Memory B cell (primary cell): ENCODE measurements around the gene NEDD4L.

Experiments
- ATAC-seq: fragments of 150-1000 bp; cut with Tn5 transposase; 2 replicates; pipeline ENCODE4 v1.10.0; 2021; ENCODE audit warnings: low read depth, mild to moderate bottlenecking, moderate library complexity
- DNase-seq, 2 donors: peaks; one replicate each; pipeline ENCODE4 v3.0.0; 2022; ENCODE audit warnings: low spot score in 2 of 2
- H3K27ac Mint-ChIP-seq: one replicate; pipeline ENCODE4 v1.8.0; 2022; ENCODE audit warnings: mild to moderate bottlenecking, moderate library complexity, mixed read lengths
- H3K27me3 Mint-ChIP-seq: one replicate; pipeline ENCODE4 v1.8.0; 2022; ENCODE audit warnings: mixed read lengths
- H3K36me3 Mint-ChIP-seq: one replicate; pipeline ENCODE4 v1.8.0; 2022; ENCODE audit warnings: mild to moderate bottlenecking, mixed read lengths
- H3K4me1 Mint-ChIP-seq: one replicate; pipeline ENCODE4 v1.8.0; 2022; ENCODE audit warnings: mixed read lengths
- H3K4me3 Mint-ChIP-seq: one replicate; pipeline ENCODE4 v1.8.0; 2022; ENCODE audit warnings: mild to moderate bottlenecking, moderate library complexity, mixed read lengths
- H3K9me3 Mint-ChIP-seq: one replicate; pipeline ENCODE4 v1.8.0; 2022; ENCODE audit warnings: mixed read lengths

Gene NEDD4L

GRCh38 chr18:58117786-58118403 is 73.9 kb downstream of the NEDD4L start:
- Mint-ChIP-seq H3K4me3 (no peak overlapping the region), H3K36me3 (no peaks in the 10 kb centered on the region), H3K27ac (no peak overlapping the region), H3K27me3 (no peaks in the 10 kb centered on the region), H3K4me1 (peaks cover 10% of the 10 kb centered on the region), H3K9me3 (no peaks in the 10 kb centered on the region)
- ATAC-seq (no peak), DNase-seq (no peak)

- Mint-ChIP-seq H3K27ac (no peak overlapping the region), H3K27me3 (no peaks in the 10 kb centered on the region), H3K4me3 (no peak overlapping the region), H3K4me1 (peaks cover 4% of the 10 kb centered on the region), H3K36me3 (no peaks in the 10 kb centered on the region), H3K9me3 (no peaks in the 10 kb centered on the region)
- DNase-seq (no peak), ATAC-seq (no peak)
These were observed 74.5 kb downstream of the NEDD4L start for GRCh38 chr18:58118536-58118935.

- no peaks in the 10 kb centered on the region for H3K27me3 Mint-ChIP-seq
- no peak for ATAC-seq
- peaks cover 6% of the 10 kb centered on the region for H3K4me1 Mint-ChIP-seq
- no peak overlapping the region for H3K4me3 Mint-ChIP-seq
- no peaks in the 10 kb centered on the region for H3K36me3 Mint-ChIP-seq
- no peak overlapping the region for H3K27ac Mint-ChIP-seq
- no peak for DNase-seq
- H3K9me3 Mint-ChIP-seq, result no peaks in the 10 kb centered on the region
These were observed 75.8 kb downstream of the NEDD4L start for GRCh38 chr18:58119819-58120218.

GRCh38 chr18:58124475-58124874 is 80.4 kb downstream of the NEDD4L start:
- Mint-ChIP-seq H3K27me3 (no peaks in the 10 kb centered on the region), H3K4me3 (no peak overlapping the region), H3K27ac (no peak overlapping the region), H3K9me3 (no peaks in the 10 kb centered on the region), H3K36me3 (peaks cover 1% of the 10 kb centered on the region), H3K4me1 (peaks cover 3% of the 10 kb centered on the region)
- ATAC-seq (no peak), DNase-seq (no peak)

GRCh38 chr18:58125183-58125582 is 81.2 kb downstream of the NEDD4L start:
- H3K27ac Mint-ChIP-seq, result peak overlapping the region; percentile 72
- H3K27me3 Mint-ChIP-seq, result no peaks in the 10 kb centered on the region
- H3K36me3 Mint-ChIP-seq, result peaks cover 1% of the 10 kb centered on the region
- H3K4me1 Mint-ChIP-seq, result peaks cover 3% of the 10 kb centered on the region
- DNase-seq, result no peak
- no peaks in the 10 kb centered on the region for H3K9me3 Mint-ChIP-seq
- no peak overlapping the region for H3K4me3 Mint-ChIP-seq
- no peak for ATAC-seq

GRCh38 chr18:58125756-58126155 is 81.7 kb downstream of the NEDD4L start:
- peak overlapping the region; percentile 72 for H3K27ac Mint-ChIP-seq
- no peak for DNase-seq
- H3K4me3 Mint-ChIP-seq, result no peak overlapping the region
- H3K4me1 Mint-ChIP-seq, result peaks cover 3% of the 10 kb centered on the region
- H3K27me3 Mint-ChIP-seq, result no peaks in the 10 kb centered on the region
- peaks cover 1% of the 10 kb centered on the region for H3K36me3 Mint-ChIP-seq
- ATAC-seq, result no peak
- H3K9me3 Mint-ChIP-seq, result no peaks in the 10 kb centered on the region

GRCh38 chr18:58128381-58129374 is 84.7 kb downstream of the NEDD4L start:
- peaks cover 3% of the 10 kb centered on the region for H3K4me1 Mint-ChIP-seq
- H3K36me3 Mint-ChIP-seq, result peaks cover 1% of the 10 kb centered on the region
- DNase-seq (no peak), ATAC-seq (no peak)
- H3K27me3 Mint-ChIP-seq, result no peaks in the 10 kb centered on the region
- no peaks in the 10 kb centered on the region for H3K9me3 Mint-ChIP-seq
- H3K27ac Mint-ChIP-seq, result no peak overlapping the region
- no peak overlapping the region for H3K4me3 Mint-ChIP-seq

- DNase-seq (no peak), ATAC-seq (no peak)
- Mint-ChIP-seq H3K9me3 (no peaks in the 10 kb centered on the region), H3K4me3 (no peak overlapping the region), H3K4me1 (peaks cover 7% of the 10 kb centered on the region), H3K27ac (no peak overlapping the region), H3K36me3 (no peaks in the 10 kb centered on the region), H3K27me3 (no peaks in the 10 kb centered on the region)
These were observed 88.7 kb downstream of the NEDD4L start for GRCh38 chr18:58132595-58133261.

- no peaks in the 10 kb centered on the region for H3K27me3 Mint-ChIP-seq
- H3K36me3 Mint-ChIP-seq, result no peaks in the 10 kb centered on the region
- H3K9me3 Mint-ChIP-seq, result no peaks in the 10 kb centered on the region
- peaks cover 12% of the 10 kb centered on the region for H3K4me1 Mint-ChIP-seq
- peak overlapping the region; percentile 38 for H3K4me3 Mint-ChIP-seq
- DNase-seq (no peak), ATAC-seq (no peak)
- H3K27ac Mint-ChIP-seq, result no peak overlapping the region
These were observed 91.2 kb downstream of the NEDD4L start for GRCh38 chr18:58135183-58135641.

GRCh38 chr18:58135701-58136331 is 91.8 kb downstream of the NEDD4L start:
- Mint-ChIP-seq H3K36me3 (no peaks in the 10 kb centered on the region), H3K27ac (peak overlapping the region; percentile 39), H3K4me3 (peak overlapping the region; percentile 38), H3K9me3 (no peaks in the 10 kb centered on the region), H3K4me1 (peaks cover 12% of the 10 kb centered on the region), H3K27me3 (no peaks in the 10 kb centered on the region)
- DNase-seq (peak; percentile 51 to 65), ATAC-seq (peak; percentile 80)

- Mint-ChIP-seq H3K4me3 (no peak overlapping the region), H3K4me1 (peaks cover 12% of the 10 kb centered on the region), H3K27me3 (no peaks in the 10 kb centered on the region), H3K27ac (no peak overlapping the region), H3K9me3 (no peaks in the 10 kb centered on the region), H3K36me3 (no peaks in the 10 kb centered on the region)
- DNase-seq, result no peak
- ATAC-seq, result no peak
These were observed 92.9 kb downstream of the NEDD4L start for GRCh38 chr18:58136879-58137278.

- H3K27me3 Mint-ChIP-seq, result no peaks in the 10 kb centered on the region
- no peaks in the 10 kb centered on the region for H3K9me3 Mint-ChIP-seq
- peaks cover 1% of the 10 kb centered on the region for H3K36me3 Mint-ChIP-seq
- DNase-seq, result no peak
- H3K4me1 Mint-ChIP-seq, result peaks cover 12% of the 10 kb centered on the region
- peak; percentile 77 for ATAC-seq
- H3K4me3 Mint-ChIP-seq, result no peak overlapping the region
- H3K27ac Mint-ChIP-seq, result peak overlapping the region; percentile 2
These were observed 95.7 kb downstream of the NEDD4L start for GRCh38 chr18:58139459-58140386.
